ENCODE data around the gene LRTM2. TPM values are rescaled to one million over a fixed set of nuclear protein-coding genes. Genes with fewer than 3 reads are reported as not detected.

Gene LRTM2
- total RNA-seq, 1 experiment from 2014 or later, result 0.07 TPM

DNA sequence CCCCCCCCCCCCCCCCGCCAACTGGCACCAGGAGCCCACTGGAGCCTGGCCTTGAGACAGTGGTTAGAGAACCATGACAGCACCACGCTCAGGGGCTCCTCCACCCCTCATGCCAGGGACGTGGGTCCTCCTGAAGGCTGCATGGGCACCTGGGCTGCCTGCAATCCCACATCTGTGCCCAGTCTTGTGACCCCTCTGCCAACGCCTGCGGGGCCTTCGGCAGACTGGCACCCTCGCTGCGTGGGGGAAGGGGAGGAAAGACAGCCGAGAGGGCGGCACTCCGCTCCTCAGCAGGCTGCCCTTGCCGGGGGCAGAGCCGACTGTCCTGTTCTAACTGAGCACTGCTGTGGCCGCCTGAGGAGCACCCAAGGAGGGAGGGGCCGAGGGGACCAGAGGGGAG, 6.0 kb downstream of the LRTM2 start:
- Histone ChIP-seq H3K9me3 (ENCODE audit: control insufficient read depth in 1 of 2, insufficient read depth in 1 of 2, low read depth in 1 of 2, low read length in 2 of 2) (no peaks in the 10 kb centered on the region), H3K27me3 (ENCODE audit: insufficient read depth, low read length) (no peaks in the 10 kb centered on the region), H3K79me2 (ENCODE audit: insufficient read depth, low read length) (no peaks in the 10 kb centered on the region), H3K4me2 (ENCODE audit: low read length) (no peak overlapping the region), H4K20me1 (ENCODE audit: insufficient read depth) (no peaks in the 10 kb centered on the region), H2AFZ (ENCODE audit: low read depth, low read length, poor library complexity, severe bottlenecking) (no peak overlapping the region), H3K4me1 (ENCODE audit: control insufficient read depth in 1 of 2, insufficient read depth in 2 of 2, low read length in 2 of 2) (no peaks in the 10 kb centered on the region), H3K4me3 (replicated peaks in 1 of 2; ENCODE audit: low read depth in 1 of 2, low read length in 2 of 2) (no peak overlapping the region), H3K36me3 (ENCODE audit: control insufficient read depth in 1 of 2, insufficient read depth in 2 of 2, low read length in 2 of 2) (no peaks in the 10 kb centered on the region), H3K9ac (ENCODE audit: low read length) (no peak overlapping the region), H3K27ac (ENCODE audit: low read depth, low read length) (no peak overlapping the region), H3K9me2 (ENCODE audit: insufficient read depth) (no peaks in the 10 kb centered on the region)
- BruUV-seq (replicated peaks), result no TSS peak
- RAD21 ChIA-PET (ENCODE audit: low non-redundant PET in 1 of 2, low total read pairs in 2 of 2, uncharacterized antibody in 2 of 2, unreplicated experiment in 2 of 2), result no interaction called here
- intact Hi-C loops (cut with micrococcal nuclease), result no loop called here
- DNase-seq (ENCODE audit: low read depth, low spot score) (no peak), ATAC-seq (no peak)
- POLR2A ChIA-PET, result no interaction called here
- CTCF ChIA-PET, result no interaction called here
- TF ChIP-seq SRF (IDR thresholded peaks at IDR 0.05; ENCODE audit: low read depth), result no peak

GRCh38 chr12:1826867-1827705, 6.7 kb downstream of the LRTM2 start:
- H3K27ac ChIP-seq (ENCODE audit: low read depth, low read length), result no peak overlapping the region
- H3K4me3 ChIP-seq (replicated peaks in 1 of 2; ENCODE audit: low read depth in 1 of 2, low read length in 2 of 2), result no peak overlapping the region
- H3K79me2 ChIP-seq (ENCODE audit: insufficient read depth, low read length), result no peaks in the 10 kb centered on the region
- H3K9me3 ChIP-seq (ENCODE audit: control insufficient read depth in 1 of 2, insufficient read depth in 1 of 2, low read depth in 1 of 2, low read length in 2 of 2), result no peaks in the 10 kb centered on the region
- H3K4me2 ChIP-seq (ENCODE audit: low read length), result no peak overlapping the region
- POLR2A ChIA-PET, result no interaction called here
- no TSS peak for BruUV-seq (replicated peaks)
- H3K27me3 ChIP-seq (ENCODE audit: insufficient read depth, low read length), result peaks cover 3% of the 10 kb centered on the region
- no peak overlapping the region for H3K9ac ChIP-seq (ENCODE audit: low read length)
- no peaks in the 10 kb centered on the region for H4K20me1 ChIP-seq (ENCODE audit: insufficient read depth)
- CTCF ChIA-PET, result no interaction called here
- no peaks in the 10 kb centered on the region for H3K9me2 ChIP-seq (ENCODE audit: insufficient read depth)
- H3K36me3 ChIP-seq (ENCODE audit: control insufficient read depth in 1 of 2, insufficient read depth in 2 of 2, low read length in 2 of 2), result no peaks in the 10 kb centered on the region
- H3K4me1 ChIP-seq (ENCODE audit: control insufficient read depth in 1 of 2, insufficient read depth in 2 of 2, low read length in 2 of 2), result no peaks in the 10 kb centered on the region
- no peak overlapping the region for H2AFZ ChIP-seq (ENCODE audit: low read depth, low read length, poor library complexity, severe bottlenecking)
- no peak for ATAC-seq
- no peak for DNase-seq (ENCODE audit: low read depth, low spot score)
- RAD21 ChIA-PET (ENCODE audit: low non-redundant PET in 1 of 2, low total read pairs in 2 of 2, uncharacterized antibody in 2 of 2, unreplicated experiment in 2 of 2), result no interaction called here
- intact Hi-C loops (cut with micrococcal nuclease), result no loop called here
- TF ChIP-seq ZFX (IDR thresholded peaks at IDR 0.05), result no peak
- no peak for TF ChIP-seq SP1 (IDR thresholded peaks at IDR 0.05; ENCODE audit: low read depth)
- no peak for TF ChIP-seq ATF3 (IDR thresholded peaks at IDR 0.05)
- TF ChIP-seq SIN3A (IDR thresholded peaks at IDR 0.05; ENCODE audit: low read depth), result no peak
- TF ChIP-seq EZH2phosphoT487 (IDR thresholded peaks at IDR 0.05; ENCODE audit: borderline replicate concordance), result no peak
- no peak for TF ChIP-seq POLR2AphosphoS5 (IDR thresholded peaks at IDR 0.05; ENCODE audit: low read depth, low read length)
- TF ChIP-seq FOSL1 (IDR thresholded peaks at IDR 0.05; ENCODE audit: low read depth), result no peak
- TF ChIP-seq, protein P1, sequence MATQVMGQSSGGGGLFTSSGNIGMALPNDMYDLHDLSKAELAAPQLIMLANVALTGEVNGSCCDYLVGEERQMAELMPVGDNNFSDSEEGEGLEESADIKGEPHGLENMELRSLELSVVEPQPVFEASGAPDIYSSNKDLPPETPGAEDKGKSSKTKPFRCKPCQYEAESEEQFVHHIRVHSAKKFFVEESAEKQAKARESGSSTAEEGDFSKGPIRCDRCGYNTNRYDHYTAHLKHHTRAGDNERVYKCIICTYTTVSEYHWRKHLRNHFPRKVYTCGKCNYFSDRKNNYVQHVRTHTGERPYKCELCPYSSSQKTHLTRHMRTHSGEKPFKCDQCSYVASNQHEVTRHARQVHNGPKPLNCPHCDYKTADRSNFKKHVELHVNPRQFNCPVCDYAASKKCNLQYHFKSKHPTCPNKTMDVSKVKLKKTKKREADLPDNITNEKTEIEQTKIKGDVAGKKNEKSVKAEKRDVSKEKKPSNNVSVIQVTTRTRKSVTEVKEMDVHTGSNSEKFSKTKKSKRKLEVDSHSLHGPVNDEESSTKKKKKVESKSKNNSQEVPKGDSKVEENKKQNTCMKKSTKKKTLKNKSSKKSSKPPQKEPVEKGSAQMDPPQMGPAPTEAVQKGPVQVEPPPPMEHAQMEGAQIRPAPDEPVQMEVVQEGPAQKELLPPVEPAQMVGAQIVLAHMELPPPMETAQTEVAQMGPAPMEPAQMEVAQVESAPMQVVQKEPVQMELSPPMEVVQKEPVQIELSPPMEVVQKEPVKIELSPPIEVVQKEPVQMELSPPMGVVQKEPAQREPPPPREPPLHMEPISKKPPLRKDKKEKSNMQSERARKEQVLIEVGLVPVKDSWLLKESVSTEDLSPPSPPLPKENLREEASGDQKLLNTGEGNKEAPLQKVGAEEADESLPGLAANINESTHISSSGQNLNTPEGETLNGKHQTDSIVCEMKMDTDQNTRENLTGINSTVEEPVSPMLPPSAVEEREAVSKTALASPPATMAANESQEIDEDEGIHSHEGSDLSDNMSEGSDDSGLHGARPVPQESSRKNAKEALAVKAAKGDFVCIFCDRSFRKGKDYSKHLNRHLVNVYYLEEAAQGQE (IDR thresholded peaks at IDR 0.05; ENCODE audit: low read depth), result no peak
- TF ChIP-seq JUND (IDR thresholded peaks at IDR 0.05), result no peak
- no peak for TF ChIP-seq CTCF (IDR thresholded peaks at IDR 0.05 in 2 of 3, conservative IDR thresholded peaks at IDR 0.05 in 1 of 3; ENCODE audit: borderline replicate concordance in 1 of 3, insufficient read depth in 1 of 3, low read depth in 2 of 3, low read length in 2 of 3)
- TF ChIP-seq SRF (IDR thresholded peaks at IDR 0.05; ENCODE audit: low read depth), result no peak
- TF ChIP-seq, protein P2, sequence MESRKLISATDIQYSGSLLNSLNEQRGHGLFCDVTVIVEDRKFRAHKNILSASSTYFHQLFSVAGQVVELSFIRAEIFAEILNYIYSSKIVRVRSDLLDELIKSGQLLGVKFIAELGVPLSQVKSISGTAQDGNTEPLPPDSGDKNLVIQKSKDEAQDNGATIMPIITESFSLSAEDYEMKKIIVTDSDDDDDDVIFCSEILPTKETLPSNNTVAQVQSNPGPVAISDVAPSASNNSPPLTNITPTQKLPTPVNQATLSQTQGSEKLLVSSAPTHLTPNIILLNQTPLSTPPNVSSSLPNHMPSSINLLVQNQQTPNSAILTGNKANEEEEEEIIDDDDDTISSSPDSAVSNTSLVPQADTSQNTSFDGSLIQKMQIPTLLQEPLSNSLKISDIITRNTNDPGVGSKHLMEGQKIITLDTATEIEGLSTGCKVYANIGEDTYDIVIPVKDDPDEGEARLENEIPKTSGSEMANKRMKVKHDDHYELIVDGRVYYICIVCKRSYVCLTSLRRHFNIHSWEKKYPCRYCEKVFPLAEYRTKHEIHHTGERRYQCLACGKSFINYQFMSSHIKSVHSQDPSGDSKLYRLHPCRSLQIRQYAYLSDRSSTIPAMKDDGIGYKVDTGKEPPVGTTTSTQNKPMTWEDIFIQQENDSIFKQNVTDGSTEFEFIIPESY (IDR thresholded peaks at IDR 0.05; ENCODE audit: extremely low read depth, insufficient replicate concordance, low read length), result no peak
